Measurements from ENCODE around the gene NFIL3. TPM values are rescaled to one million over a fixed set of nuclear protein-coding genes. Genes with fewer than 3 reads are reported as not detected.
"Not testable (repeated sequence)": the region's sequence is repeated elsewhere in the genome, so short reads cannot be mapped to it uniquely, and the experiment has no call there.

NFIL3 gene
- total RNA-seq, 4 donors from 2014 or later: 36.6 to 167 (median 56.3) TPM

GRCh38 chr9:91392435-91392834 is 31.2 kb downstream of the NFIL3 start:
- DNase-seq (no peak), ATAC-seq (no peak)
- Histone ChIP-seq H3K4me1 (no peaks in the 10 kb centered on the region), H3K36me3 (no peaks in the 10 kb centered on the region), H3K27me3 (no peaks in the 10 kb centered on the region), H3K27ac (no peak overlapping the region), H3K4me3 (no peak overlapping the region), H3K9me3 (no peaks in the 10 kb centered on the region)
- in situ Hi-C loops (cut with MboI; ENCODE audit: low sequenced_read_pairs in 4 of 4): no loop called here
- intact Hi-C loops (cut with DNase I; ENCODE audit: low total_unique reads): no loop called here
- no peak for TF ChIP-seq POLR2A (IDR thresholded peaks at IDR 0.05)
- TF ChIP-seq CTCF (IDR thresholded peaks at IDR 0.05 in 4 of 5, conservative IDR thresholded peaks at IDR 0.05 in 1 of 5): no peak

- in situ Hi-C loops (cut with MboI; ENCODE audit: low sequenced_read_pairs in 4 of 4): no loop called here
- H3K4me1 ChIP-seq: no peaks in the 10 kb centered on the region
- no peaks in the 10 kb centered on the region for H3K36me3 ChIP-seq
- H3K27ac ChIP-seq: no peak overlapping the region
- H3K4me3 ChIP-seq: no peak overlapping the region
- H3K27me3 ChIP-seq: no peaks in the 10 kb centered on the region
- H3K9me3 ChIP-seq: no peaks in the 10 kb centered on the region
- TF ChIP-seq POLR2A (IDR thresholded peaks at IDR 0.05) (no peak), CTCF (IDR thresholded peaks at IDR 0.05 in 4 of 5, conservative IDR thresholded peaks at IDR 0.05 in 1 of 5) (no peak)
- no peak for ATAC-seq
- DNase-seq: no peak
- intact Hi-C loops (cut with DNase I; ENCODE audit: low total_unique reads): no loop called here
Measured at GRCh38 chr9:91391818-91392217, 31.8 kb downstream of the NFIL3 start.

- DNase-seq (no peak), ATAC-seq (no peak)
- no peak for TF ChIP-seq CTCF (IDR thresholded peaks at IDR 0.05 in 4 of 5, conservative IDR thresholded peaks at IDR 0.05 in 1 of 5)
- no peak for TF ChIP-seq POLR2A (IDR thresholded peaks at IDR 0.05)
- intact Hi-C loops (cut with DNase I; ENCODE audit: low total_unique reads) (no loop called here), in situ Hi-C loops (cut with MboI; ENCODE audit: low sequenced_read_pairs in 4 of 4) (no loop called here)
- Histone ChIP-seq H3K27me3 (no peaks in the 10 kb centered on the region), H3K27ac (no peak overlapping the region), H3K36me3 (no peaks in the 10 kb centered on the region), H3K4me1 (no peaks in the 10 kb centered on the region), H3K4me3 (no peak overlapping the region), H3K9me3 (no peaks in the 10 kb centered on the region)
Measured at GRCh38 chr9:91391412-91391811, 32.2 kb downstream of the NFIL3 start.

GRCh38 chr9:91389686-91390085 is 33.9 kb downstream of the NFIL3 start:
- in situ Hi-C loops (cut with MboI; ENCODE audit: low sequenced_read_pairs in 4 of 4); H3K27me3 ChIP-seq; intact Hi-C loops (cut with DNase I; ENCODE audit: low total_unique reads); H3K27ac ChIP-seq; ATAC-seq; H3K4me1 ChIP-seq; H3K4me3 ChIP-seq; H3K9me3 ChIP-seq; H3K36me3 ChIP-seq; DNase-seq: not testable (repeated sequence)

- DNase-seq (no peak), ATAC-seq (no peak)
- TF ChIP-seq CTCF (IDR thresholded peaks at IDR 0.05 in 4 of 5, conservative IDR thresholded peaks at IDR 0.05 in 1 of 5): no peak
- no peak for TF ChIP-seq POLR2A (IDR thresholded peaks at IDR 0.05)
- Histone ChIP-seq H3K9me3 (no peaks in the 10 kb centered on the region), H3K4me1 (no peaks in the 10 kb centered on the region), H3K36me3 (no peaks in the 10 kb centered on the region), H3K27ac (no peak overlapping the region), H3K4me3 (no peak overlapping the region), H3K27me3 (no peaks in the 10 kb centered on the region)
- in situ Hi-C loops (cut with MboI; ENCODE audit: low sequenced_read_pairs in 4 of 4): no loop called here
- intact Hi-C loops (cut with DNase I; ENCODE audit: low total_unique reads): no loop called here
Measured at GRCh38 chr9:91386765-91387164, 36.9 kb downstream of the NFIL3 start.
